ENCODE data around the gene LSP1.

DNA sequence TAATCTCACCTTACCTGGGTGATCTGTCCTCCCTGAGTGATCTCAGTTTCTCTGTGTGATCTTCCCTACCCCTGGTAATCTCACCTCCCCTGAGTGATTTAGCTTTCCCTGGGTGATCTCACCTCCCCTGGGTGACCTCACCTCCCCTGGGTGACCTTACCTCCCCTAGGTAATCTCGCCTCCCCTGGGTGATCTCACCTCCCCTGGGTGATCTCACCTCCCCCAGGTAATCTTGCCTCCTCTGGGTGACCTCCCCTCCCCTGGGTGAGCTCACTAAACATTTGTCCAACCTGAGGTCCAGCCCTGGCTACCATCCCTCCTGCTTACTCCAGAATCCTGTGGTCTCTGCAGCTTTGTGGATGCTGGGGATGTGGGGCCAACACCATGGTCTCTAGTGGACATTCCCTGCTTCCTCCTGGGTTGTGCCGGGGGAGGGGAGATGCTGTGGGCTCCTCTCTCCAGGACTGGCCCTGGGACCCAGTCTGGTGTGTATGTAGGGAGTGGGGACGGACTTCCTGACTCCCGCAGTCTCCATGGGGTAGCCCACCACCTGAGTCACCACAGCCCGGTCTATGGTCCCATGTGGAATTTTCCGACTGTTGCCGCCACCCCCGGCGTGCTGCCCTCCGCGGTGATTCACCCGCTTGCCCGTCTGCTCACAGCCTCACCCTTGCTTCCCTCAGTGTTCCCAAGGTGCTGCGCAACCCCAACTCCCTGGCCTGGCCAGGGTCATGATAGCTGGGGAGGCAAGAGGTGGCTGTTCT, 9.9 kb downstream of the LSP1 start:
- TF ChIP-seq, protein P1, sequence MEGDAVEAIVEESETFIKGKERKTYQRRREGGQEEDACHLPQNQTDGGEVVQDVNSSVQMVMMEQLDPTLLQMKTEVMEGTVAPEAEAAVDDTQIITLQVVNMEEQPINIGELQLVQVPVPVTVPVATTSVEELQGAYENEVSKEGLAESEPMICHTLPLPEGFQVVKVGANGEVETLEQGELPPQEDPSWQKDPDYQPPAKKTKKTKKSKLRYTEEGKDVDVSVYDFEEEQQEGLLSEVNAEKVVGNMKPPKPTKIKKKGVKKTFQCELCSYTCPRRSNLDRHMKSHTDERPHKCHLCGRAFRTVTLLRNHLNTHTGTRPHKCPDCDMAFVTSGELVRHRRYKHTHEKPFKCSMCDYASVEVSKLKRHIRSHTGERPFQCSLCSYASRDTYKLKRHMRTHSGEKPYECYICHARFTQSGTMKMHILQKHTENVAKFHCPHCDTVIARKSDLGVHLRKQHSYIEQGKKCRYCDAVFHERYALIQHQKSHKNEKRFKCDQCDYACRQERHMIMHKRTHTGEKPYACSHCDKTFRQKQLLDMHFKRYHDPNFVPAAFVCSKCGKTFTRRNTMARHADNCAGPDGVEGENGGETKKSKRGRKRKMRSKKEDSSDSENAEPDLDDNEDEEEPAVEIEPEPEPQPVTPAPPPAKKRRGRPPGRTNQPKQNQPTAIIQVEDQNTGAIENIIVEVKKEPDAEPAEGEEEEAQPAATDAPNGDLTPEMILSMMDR (IDR thresholded peaks at IDR 0.05) = no peak
- TF ChIP-seq POLR2A (IDR thresholded peaks at IDR 0.05) (no peak), POLR2AphosphoS5 (IDR thresholded peaks at IDR 0.05) (no peak), EP300 (IDR thresholded peaks at IDR 0.05; ENCODE audit: low read depth) (no peak)

All from transverse colon (tissue), 4 donors.